Fibroblast of lung (primary cell): ENCODE measurements around the gene SPTBN5.

Source experiments
- CTCF ChIP-seq, 2 donors: IDR thresholded peaks in 1 of 2; conservative IDR thresholded peaks in 1 of 2; 1 replicate in 1 of 2; 2 replicates in 1 of 2; pipeline ENCODE4 v1.5.1; 2011 to 2012; ENCODE audit warnings: low read length in 2 of 2, control low read depth in 1 of 2, inconsistent platforms in 1 of 2, low read depth in 1 of 2, mild to moderate bottlenecking in 1 of 2
- EZH2 ChIP-seq: IDR thresholded peaks from 2 replicates; pipeline ENCODE4 v1.5.1; 2012; ENCODE audit warnings: low read length, control low read depth, mild to moderate bottlenecking; ENCODE audit errors: missing control alignments

DNA sequence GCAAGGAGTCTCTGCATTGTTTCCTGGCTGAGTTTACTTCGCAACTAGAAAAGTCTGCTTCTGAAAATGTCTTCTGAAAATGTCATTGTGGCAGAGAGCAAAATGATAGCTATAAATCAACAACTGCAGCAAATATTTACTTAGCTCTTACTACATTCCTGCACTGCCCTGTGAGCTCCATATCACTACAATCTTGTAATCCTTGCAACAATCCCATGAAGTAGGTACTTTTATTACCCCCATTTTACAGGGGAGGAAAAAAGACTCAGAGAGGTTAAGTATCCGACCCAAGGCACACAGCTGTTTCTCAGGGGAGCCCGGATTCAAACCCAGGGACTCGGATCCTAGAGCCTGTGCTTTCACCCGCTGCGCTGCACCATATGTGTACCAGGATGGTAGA lies 34.2 kb upstream of the SPTBN5 start:
- no peak for TF ChIP-seq CTCF (conservative IDR thresholded peaks at IDR 0.05 in 1 of 2, IDR thresholded peaks at IDR 0.05 in 1 of 2; ENCODE audit: low read depth in 1 of 2, low read length in 2 of 2)
- no peak for TF ChIP-seq EZH2
